Measurements from ENCODE around the gene CNTN1. TPM values are rescaled to one million over a fixed set of nuclear protein-coding genes. Genes with fewer than 3 reads are reported as not detected.

Gene CNTN1
- total and polyA plus RNA-seq, 2 of the 4 experiments (the other 2 are of a cell fraction), result 0.10 to 0.18 TPM

- no peaks in the 10 kb centered on the region for H4K20me1 ChIP-seq (ENCODE audit: insufficient read depth, low read length)
- no peak overlapping the region for H3K9ac ChIP-seq (ENCODE audit: low read depth, low read length)
- 87% methylated on average over 4 of the region's 4 CpGs; no CpG with 5 or more reads in 1 of the 2 experiments for WGBS, 2 experiments (ENCODE audit: extremely low coverage in 2 of 2, insufficient read length in 1 of 2)
- H3K4me1 ChIP-seq (ENCODE audit: control insufficient read depth, insufficient read depth, low read length), result no peaks in the 10 kb centered on the region; the same call in 1 of the 2 replicates
- H2AK9ac ChIP-seq (replicated peaks; ENCODE audit: low read depth, low read length, poor library complexity), result no peak overlapping the region
- no peaks in the 10 kb centered on the region for H3K36me3 ChIP-seq (ENCODE audit: control insufficient read depth, insufficient read depth, low read length)
- ATAC-seq (ENCODE audit: low read depth) (no peak), DNase-seq (no peak)
- H3K4me2 ChIP-seq (ENCODE audit: low read depth, low read length), result no peak overlapping the region
- H3K27me3 ChIP-seq (ENCODE audit: control insufficient read depth, insufficient read depth, low read length), result no peaks in the 10 kb centered on the region
- H3K56ac ChIP-seq (ENCODE audit: extremely low read depth, insufficient read depth, low read length), result no peak overlapping the region
- H3K9me1 ChIP-seq (ENCODE audit: insufficient read depth, low read length), result no peaks in the 10 kb centered on the region
- H3K18ac ChIP-seq (ENCODE audit: low read depth, low read length), result no peak overlapping the region
- ChIA-PET CTCF (no interaction called here), POLR2A (ENCODE audit: unreplicated experiment) (no interaction called here)
- H3K4me3 ChIP-seq (ENCODE audit: insufficient read depth, low read depth, low read length), result no peak overlapping the region
- no peaks in the 10 kb centered on the region for H3K79me1 ChIP-seq (ENCODE audit: low read depth in 1 of 2, low read length in 2 of 2)
- H4K8ac ChIP-seq (ENCODE audit: low read depth in 2 of 2, low read length in 2 of 2), result no peak overlapping the region
- H2BK20ac ChIP-seq (ENCODE audit: low read depth, low read length), result no peak overlapping the region
- no peak overlapping the region for H3K14ac ChIP-seq (replicated peaks; ENCODE audit: low read depth, low read length)
- intact Hi-C loops (cut with micrococcal nuclease) (no loop called here), dilution Hi-C loops (cut with HindIII; ENCODE audit: low sequenced_read_pairs, unreplicated experiment) (no loop called here), in situ Hi-C loops (cut with MboI; ENCODE audit: low sequenced_read_pairs) (no loop called here)
- H3K9me3 ChIP-seq (ENCODE audit: control insufficient read depth, insufficient read depth, low read length), result no peaks in the 10 kb centered on the region
- no peak overlapping the region for H3K4ac ChIP-seq (ENCODE audit: low read depth, low read length)
- no peak overlapping the region for H4K91ac ChIP-seq (ENCODE audit: insufficient read depth, low read depth, low read length)
- no peak overlapping the region for H2BK15ac ChIP-seq (ENCODE audit: low read depth, low read length)
- no peak overlapping the region for H2BK120ac ChIP-seq (ENCODE audit: low read depth, low read length)
- no peak overlapping the region for H4K5ac ChIP-seq (ENCODE audit: low read depth, low read length)
- no peak overlapping the region for H2AK5ac ChIP-seq (ENCODE audit: low read depth, low read length)
- no TSS peak for BruUV-seq (replicated peaks)
- no peak overlapping the region for H3K27ac ChIP-seq (ENCODE audit: insufficient read depth, low read length)
- H2AFZ ChIP-seq (replicated peaks; ENCODE audit: low read length, poor library complexity), result no peak overlapping the region
- TF ChIP-seq ELK1 (IDR thresholded peaks at IDR 0.05; ENCODE audit: borderline replicate concordance, low read depth, low read length), result no peak
- TF ChIP-seq BHLHE40 (IDR thresholded peaks at IDR 0.05; ENCODE audit: low read depth, low read length), result no peak
- no peak for TF ChIP-seq MAZ (IDR thresholded peaks at IDR 0.05; ENCODE audit: borderline replicate concordance, low read depth, low read length)
- no peak for TF ChIP-seq CHD1 (IDR thresholded peaks at IDR 0.05; ENCODE audit: low read depth, low read length)
- TF ChIP-seq POLR2A (IDR thresholded peaks at IDR 0.05; ENCODE audit: low read depth, low read length), result no peak
- TF ChIP-seq RCOR1 (IDR thresholded peaks at IDR 0.05; ENCODE audit: insufficient replicate concordance, low read length), result no peak
- no peak for TF ChIP-seq CTCF (conservative IDR thresholded peaks at IDR 0.05; ENCODE audit: low read depth, low read length)
- no peak for TF ChIP-seq SMC3 (IDR thresholded peaks at IDR 0.05; ENCODE audit: low read depth, low read length)
- TF ChIP-seq MXI1 (IDR thresholded peaks at IDR 0.05; ENCODE audit: borderline replicate concordance, low read depth, low read length), result no peak
- TF ChIP-seq MAFK (IDR thresholded peaks at IDR 0.05; ENCODE audit: low read depth, low read length), result no peak
- TF ChIP-seq NFE2L2 (IDR thresholded peaks at IDR 0.05; ENCODE audit: low read depth, low read length), result no peak
- no peak for TF ChIP-seq USF2 (IDR thresholded peaks at IDR 0.05; ENCODE audit: low read depth, low read length)
- TF ChIP-seq RFX5 (IDR thresholded peaks at IDR 0.05; ENCODE audit: low read depth, low read length), result no peak
- no peak for TF ChIP-seq RAD21 (IDR thresholded peaks at IDR 0.05; ENCODE audit: low read length)
- no peak for TF ChIP-seq CEBPB (IDR thresholded peaks at IDR 0.05; ENCODE audit: low read depth, low read length)
- no peak for TF ChIP-seq FOS (IDR thresholded peaks at IDR 0.05; ENCODE audit: low read depth, low read length)
- H3K23ac ChIP-seq (ENCODE audit: low read depth, low read length), result no peak overlapping the region
- H2BK5ac ChIP-seq (ENCODE audit: low read depth, low read length, poor library complexity, severe bottlenecking), result no peak overlapping the region
Observed at GRCh38 chr12:40976546-40976945, 284.3 kb downstream of the CNTN1 start.

All from IMR-90 (cell line).